ENCODE data around the gene RPS15.

GRCh38 chr19:1424192-1424955, 13.8 kb upstream of the RPS15 start:
- TF ChIP-seq CTCF (optimal IDR thresholded peaks at IDR 0.05 in 1 of 3, IDR thresholded peaks at IDR 0.05 in 1 of 3, conservative IDR thresholded peaks at IDR 0.05 in 1 of 3; ENCODE audit: extremely low read depth in 1 of 3, insufficient read depth in 2 of 3, low read length in 3 of 3) (no peak), EZH2 (IDR thresholded peaks at IDR 0.05; ENCODE audit: low read length) (no peak)

Data from keratinocyte (primary cell).